Bronchial epithelial cell (primary cell): ENCODE measurements around the gene MFSD1. TPM values are rescaled to one million over a fixed set of nuclear protein-coding genes. Genes with fewer than 3 reads are reported as not detected.

Experiments used
- DNase-seq: peaks from one replicate; pipeline ENCODE4 v3.0.0-alpha.2; 2010; ENCODE audit warnings: low read depth
- FAIRE-seq: peaks from 2 replicates; lab custom pipeline; 2011; peaks lifted over from hg19 to GRCh38; lab: Jason Lieb, UNC
- H3K27me3 ChIP-seq: 2 replicates; pipeline ENCODE4 v1.5.1; 2011; ENCODE audit warnings: low read length; ENCODE audit not compliant: control insufficient read depth, insufficient read depth
- H3K36me3 ChIP-seq: 2 replicates; pipeline ENCODE4 v1.5.1; 2011; ENCODE audit warnings: low read length; ENCODE audit not compliant: control insufficient read depth, insufficient read depth
- H3K4me3 ChIP-seq: 2 replicates; pipeline ENCODE4 v1.5.1; 2011; ENCODE audit warnings: mild to moderate bottlenecking, low read depth, low read length, control low read depth
- total RNA-seq: library from RNA; depleted of rRNA; stranded (reverse); fragments of >200 nt; gene quantifications from 2 replicates; pipeline ENCODE4 v1.2.1, GENCODE V29; 2014
- TF ChIP-seq, protein P1 (sequence below): IDR thresholded peaks from 2 replicates; pipeline ENCODE4 v1.5.1; 2011; ENCODE audit warnings: mild to moderate bottlenecking, moderate library complexity, low read length, control low read depth, inconsistent platforms; ENCODE audit not compliant: insufficient read depth, severe bottlenecking

MFSD1 gene
- total RNA-seq, 1 donor from 2014 or later, result 57.1 TPM

DNA sequence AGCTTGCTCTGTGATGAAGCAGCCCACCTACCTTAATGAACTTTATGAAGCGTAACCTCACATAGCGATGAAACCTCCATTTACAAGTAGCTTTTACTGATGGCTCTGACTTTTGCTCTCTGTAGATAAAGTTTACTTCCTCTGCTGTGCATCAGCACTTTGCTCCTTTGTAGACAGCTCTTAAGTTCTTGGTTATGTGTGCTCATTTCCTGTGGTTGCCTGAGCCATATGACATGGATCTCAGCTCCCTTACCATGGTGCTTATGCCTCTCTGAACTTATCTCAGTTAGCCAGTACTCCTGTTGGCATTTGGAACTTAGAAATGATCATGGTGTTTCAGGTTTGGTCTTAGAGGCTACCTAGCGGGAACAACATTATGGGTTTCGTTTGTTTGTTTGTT is 7.8 kb downstream of the MFSD1 start:
- FAIRE-seq (no peak), DNase-seq (peak; percentile 29)
- Histone ChIP-seq H3K4me3 (no peak overlapping the region), H3K27me3 (no peaks in the 10 kb centered on the region), H3K36me3 (peaks cover 6% of the 10 kb centered on the region)
- TF ChIP-seq, protein P1, sequence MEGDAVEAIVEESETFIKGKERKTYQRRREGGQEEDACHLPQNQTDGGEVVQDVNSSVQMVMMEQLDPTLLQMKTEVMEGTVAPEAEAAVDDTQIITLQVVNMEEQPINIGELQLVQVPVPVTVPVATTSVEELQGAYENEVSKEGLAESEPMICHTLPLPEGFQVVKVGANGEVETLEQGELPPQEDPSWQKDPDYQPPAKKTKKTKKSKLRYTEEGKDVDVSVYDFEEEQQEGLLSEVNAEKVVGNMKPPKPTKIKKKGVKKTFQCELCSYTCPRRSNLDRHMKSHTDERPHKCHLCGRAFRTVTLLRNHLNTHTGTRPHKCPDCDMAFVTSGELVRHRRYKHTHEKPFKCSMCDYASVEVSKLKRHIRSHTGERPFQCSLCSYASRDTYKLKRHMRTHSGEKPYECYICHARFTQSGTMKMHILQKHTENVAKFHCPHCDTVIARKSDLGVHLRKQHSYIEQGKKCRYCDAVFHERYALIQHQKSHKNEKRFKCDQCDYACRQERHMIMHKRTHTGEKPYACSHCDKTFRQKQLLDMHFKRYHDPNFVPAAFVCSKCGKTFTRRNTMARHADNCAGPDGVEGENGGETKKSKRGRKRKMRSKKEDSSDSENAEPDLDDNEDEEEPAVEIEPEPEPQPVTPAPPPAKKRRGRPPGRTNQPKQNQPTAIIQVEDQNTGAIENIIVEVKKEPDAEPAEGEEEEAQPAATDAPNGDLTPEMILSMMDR, result no peak

DNA sequence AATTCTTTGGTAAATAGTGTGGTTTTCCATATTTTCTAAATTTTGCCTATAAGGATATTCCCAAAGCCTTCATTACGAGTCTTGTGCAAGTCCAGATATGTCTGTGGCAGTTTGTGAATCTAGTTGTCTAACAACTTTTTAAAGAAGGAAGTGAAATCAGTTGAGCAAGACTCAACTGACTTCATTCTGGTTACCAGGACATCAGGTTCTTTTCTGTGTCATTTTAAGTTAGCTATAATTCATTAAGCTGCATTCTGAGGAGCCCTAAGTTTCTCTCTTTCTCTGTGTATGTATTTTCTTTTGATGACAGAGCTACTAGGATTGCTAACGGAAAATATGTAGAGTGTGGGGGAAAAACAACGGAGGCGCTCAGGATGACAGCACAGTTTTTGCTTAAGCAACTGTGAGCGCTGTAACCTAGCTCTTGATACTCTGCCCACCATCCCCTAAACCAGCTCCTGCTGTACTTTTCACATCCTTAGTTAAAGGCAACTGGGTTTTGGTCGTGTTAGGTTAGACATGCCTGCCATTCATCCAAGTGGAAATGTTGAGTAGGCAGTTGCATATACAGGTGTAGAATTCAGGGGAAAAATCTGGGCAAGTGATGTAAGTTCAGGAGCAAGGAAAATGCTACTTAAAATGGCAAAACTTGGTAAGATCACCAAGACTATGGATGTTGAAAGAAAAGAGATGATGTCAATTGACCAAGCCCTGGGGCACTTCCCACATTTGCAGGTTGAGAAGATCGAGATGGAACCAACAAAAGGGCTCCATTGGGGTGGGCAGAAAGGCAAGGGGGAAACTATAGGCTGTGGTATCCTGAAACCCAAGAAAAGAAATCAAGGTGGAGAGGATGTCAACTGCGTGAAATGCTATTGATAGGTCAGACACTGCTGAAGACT is 9.2 kb downstream of the MFSD1 start:
- TF ChIP-seq, protein P1, result no peak
- peaks cover 6% of the 10 kb centered on the region for H3K36me3 ChIP-seq
- H3K4me3 ChIP-seq, result no peak overlapping the region
- DNase-seq (peak; percentile 74), FAIRE-seq (no peak)
- H3K27me3 ChIP-seq, result no peaks in the 10 kb centered on the region

DNA sequence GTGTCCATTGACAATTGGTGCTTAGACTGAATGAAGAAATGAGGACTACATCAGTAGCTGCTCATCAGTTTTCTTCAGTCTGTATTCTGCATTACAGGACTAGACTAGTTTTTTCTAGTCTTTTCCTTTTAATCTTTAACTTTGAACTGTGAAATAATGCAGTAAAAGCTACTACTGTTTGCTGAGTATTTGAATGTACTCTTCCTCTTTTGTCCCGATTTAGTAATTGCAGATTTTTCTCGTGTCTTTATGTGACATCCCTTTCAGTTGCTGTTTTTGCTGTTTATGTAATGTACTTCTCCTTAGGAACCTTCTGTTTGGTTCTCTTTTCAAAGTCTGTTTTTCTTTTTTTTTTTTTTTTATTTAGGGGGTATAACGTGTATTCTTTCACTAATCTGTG is 17.4 kb downstream of the MFSD1 start:
- DNase-seq, result no peak
- TF ChIP-seq, protein P1, result no peak
- Histone ChIP-seq H3K27me3 (no peaks in the 10 kb centered on the region), H3K36me3 (peaks cover 3% of the 10 kb centered on the region), H3K4me3 (no peak overlapping the region)
- no peak for FAIRE-seq

DNA sequence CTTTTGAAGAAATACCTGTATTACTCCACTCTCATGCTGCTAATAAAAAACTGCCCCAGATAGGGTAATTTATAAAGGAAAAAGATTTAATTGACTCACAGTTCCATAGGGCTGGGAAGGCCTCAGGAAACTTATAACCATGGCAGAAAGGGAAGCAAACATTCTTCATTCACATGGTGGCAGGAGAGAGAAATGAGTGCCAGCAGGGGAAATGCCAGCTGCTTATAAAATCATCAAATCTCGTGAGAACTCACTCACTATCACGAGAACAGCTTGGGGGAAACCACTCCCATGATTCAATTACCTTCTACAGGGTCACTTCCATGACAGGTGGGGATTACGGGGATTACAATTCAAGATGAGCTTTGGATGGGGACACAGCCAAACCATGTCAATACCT is 18.7 kb downstream of the MFSD1 start:
- H3K36me3 ChIP-seq, result peaks cover 3% of the 10 kb centered on the region
- TF ChIP-seq, protein P1, result no peak
- H3K4me3 ChIP-seq, result no peak overlapping the region
- DNase-seq, result no peak
- H3K27me3 ChIP-seq, result no peaks in the 10 kb centered on the region
- FAIRE-seq, result no peak

DNA sequence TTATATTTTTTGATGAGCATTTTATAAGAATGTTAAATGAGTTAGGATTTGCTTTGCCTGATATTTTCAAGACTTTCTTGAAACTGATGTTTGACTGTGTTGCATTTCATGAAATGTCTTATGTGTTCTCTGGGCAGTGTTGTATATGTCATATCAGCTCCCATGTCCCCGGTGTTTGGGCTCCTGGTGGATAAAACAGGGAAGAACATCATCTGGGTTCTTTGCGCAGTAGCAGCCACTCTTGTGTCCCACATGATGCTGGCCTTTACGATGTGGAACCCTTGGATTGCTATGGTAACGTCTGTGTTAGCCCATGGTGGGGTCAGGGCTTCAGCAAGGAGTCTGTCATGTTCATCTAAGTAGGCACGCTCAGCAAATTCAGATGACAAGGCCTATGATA is 20.0 kb downstream of the MFSD1 start:
- Histone ChIP-seq H3K27me3 (no peaks in the 10 kb centered on the region), H3K4me3 (no peak overlapping the region), H3K36me3 (peaks cover 3% of the 10 kb centered on the region)
- TF ChIP-seq, protein P1, result no peak
- DNase-seq (no peak), FAIRE-seq (no peak)
